ENCODE measurements around the gene ZNF878.

Gene ZNF878

DNA sequence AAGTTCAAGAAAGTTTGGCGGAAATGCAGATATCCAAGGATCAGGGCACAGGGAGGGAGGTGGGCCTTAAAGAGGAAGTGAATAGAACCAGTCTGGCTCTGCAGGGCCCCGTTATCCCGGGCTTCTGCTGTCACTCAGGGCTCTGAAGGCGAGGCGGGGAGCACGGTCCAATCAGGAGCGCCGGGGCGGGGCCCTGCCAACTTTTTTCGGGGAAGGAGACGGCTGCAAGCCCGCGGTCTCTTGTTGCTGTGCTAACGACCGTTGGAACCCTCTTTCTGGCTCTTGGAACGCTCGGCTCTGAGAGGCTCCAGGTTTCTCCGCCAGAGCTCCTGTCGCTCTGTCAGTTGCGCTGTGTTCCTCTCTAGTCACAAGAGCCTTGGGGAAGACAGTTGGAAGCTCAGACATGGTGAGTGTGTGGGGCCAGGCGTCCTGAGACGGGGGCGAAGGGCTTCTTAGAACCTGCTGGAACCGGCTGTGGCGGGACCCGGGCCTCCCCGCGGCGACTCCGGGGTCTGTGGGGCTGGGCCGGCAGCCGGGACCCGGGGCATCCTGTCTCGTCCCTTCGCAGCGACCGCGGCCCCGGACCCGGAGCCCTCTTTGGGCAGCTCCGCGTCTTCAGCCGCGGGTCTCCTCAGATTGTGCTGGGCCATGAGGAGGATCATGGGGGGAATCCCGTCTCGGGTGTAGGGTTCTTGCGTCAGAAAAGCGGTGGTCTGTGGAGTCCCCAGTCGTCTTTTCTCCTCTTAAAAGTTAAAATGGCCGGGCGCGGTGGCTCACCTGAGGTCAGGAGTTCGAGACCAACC lies 39.5 kb upstream of the ZNF878 start:
- no peak for ATAC-seq
- TF ChIP-seq ZNF565 (CRISPR knock-in tag; conservative IDR thresholded peaks at IDR 0.05; ENCODE audit: low read depth) (no peak), ZFP30 (CRISPR knock-in tag; IDR thresholded peaks at IDR 0.05) (no peak), GLIS3 (CRISPR knock-in tag; IDR thresholded peaks at IDR 0.05) (no peak), ZNF8 (CRISPR knock-in tag; IDR thresholded peaks at IDR 0.05) (no peak), ZC3H10 (CRISPR knock-in tag; IDR thresholded peaks at IDR 0.05) (no peak), ARNTL (CRISPR knock-in tag; IDR thresholded peaks at IDR 0.05; ENCODE audit: borderline replicate concordance, low read depth) (no peak), TCF4 (CRISPR knock-in tag; IDR thresholded peaks at IDR 0.05; ENCODE audit: borderline replicate concordance) (no peak), ZFP3 (CRISPR knock-in tag; IDR thresholded peaks at IDR 0.05) (no peak), RARB (CRISPR knock-in tag; IDR thresholded peaks at IDR 0.05) (no peak), OSR1 (CRISPR knock-in tag; IDR thresholded peaks at IDR 0.05) (no peak), ISL1 (CRISPR knock-in tag; IDR thresholded peaks at IDR 0.05) (no peak), SNAI2 (CRISPR knock-in tag; IDR thresholded peaks at IDR 0.05) (no peak)
- TF ChIP-seq, protein P1, sequence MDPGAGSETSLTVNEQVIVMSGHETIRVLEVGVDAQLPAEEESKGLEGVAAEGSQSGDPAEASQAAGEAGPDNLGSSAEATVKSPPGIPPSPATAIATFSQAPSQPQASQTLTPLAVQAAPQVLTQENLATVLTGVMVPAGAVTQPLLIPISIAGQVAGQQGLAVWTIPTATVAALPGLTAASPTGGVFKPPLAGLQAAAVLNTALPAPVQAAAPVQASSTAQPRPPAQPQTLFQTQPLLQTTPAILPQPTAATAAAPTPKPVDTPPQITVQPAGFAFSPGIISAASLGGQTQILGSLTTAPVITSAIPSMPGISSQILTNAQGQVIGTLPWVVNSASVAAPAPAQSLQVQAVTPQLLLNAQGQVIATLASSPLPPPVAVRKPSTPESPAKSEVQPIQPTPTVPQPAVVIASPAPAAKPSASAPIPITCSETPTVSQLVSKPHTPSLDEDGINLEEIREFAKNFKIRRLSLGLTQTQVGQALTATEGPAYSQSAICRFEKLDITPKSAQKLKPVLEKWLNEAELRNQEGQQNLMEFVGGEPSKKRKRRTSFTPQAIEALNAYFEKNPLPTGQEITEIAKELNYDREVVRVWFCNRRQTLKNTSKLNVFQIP (CRISPR knock-in tag; IDR thresholded peaks at IDR 0.05; ENCODE audit: borderline replicate concordance, low read depth): no peak
- TF ChIP-seq, protein P2, sequence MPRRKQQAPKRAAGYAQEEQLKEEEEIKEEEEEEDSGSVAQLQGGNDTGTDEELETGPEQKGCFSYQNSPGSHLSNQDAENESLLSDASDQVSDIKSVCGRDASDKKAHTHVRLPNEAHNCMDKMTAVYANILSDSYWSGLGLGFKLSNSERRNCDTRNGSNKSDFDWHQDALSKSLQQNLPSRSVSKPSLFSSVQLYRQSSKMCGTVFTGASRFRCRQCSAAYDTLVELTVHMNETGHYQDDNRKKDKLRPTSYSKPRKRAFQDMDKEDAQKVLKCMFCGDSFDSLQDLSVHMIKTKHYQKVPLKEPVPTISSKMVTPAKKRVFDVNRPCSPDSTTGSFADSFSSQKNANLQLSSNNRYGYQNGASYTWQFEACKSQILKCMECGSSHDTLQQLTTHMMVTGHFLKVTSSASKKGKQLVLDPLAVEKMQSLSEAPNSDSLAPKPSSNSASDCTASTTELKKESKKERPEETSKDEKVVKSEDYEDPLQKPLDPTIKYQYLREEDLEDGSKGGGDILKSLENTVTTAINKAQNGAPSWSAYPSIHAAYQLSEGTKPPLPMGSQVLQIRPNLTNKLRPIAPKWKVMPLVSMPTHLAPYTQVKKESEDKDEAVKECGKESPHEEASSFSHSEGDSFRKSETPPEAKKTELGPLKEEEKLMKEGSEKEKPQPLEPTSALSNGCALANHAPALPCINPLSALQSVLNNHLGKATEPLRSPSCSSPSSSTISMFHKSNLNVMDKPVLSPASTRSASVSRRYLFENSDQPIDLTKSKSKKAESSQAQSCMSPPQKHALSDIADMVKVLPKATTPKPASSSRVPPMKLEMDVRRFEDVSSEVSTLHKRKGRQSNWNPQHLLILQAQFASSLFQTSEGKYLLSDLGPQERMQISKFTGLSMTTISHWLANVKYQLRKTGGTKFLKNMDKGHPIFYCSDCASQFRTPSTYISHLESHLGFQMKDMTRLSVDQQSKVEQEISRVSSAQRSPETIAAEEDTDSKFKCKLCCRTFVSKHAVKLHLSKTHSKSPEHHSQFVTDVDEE (CRISPR knock-in tag; IDR thresholded peaks at IDR 0.05): no peak
- TF ChIP-seq, protein P3, sequence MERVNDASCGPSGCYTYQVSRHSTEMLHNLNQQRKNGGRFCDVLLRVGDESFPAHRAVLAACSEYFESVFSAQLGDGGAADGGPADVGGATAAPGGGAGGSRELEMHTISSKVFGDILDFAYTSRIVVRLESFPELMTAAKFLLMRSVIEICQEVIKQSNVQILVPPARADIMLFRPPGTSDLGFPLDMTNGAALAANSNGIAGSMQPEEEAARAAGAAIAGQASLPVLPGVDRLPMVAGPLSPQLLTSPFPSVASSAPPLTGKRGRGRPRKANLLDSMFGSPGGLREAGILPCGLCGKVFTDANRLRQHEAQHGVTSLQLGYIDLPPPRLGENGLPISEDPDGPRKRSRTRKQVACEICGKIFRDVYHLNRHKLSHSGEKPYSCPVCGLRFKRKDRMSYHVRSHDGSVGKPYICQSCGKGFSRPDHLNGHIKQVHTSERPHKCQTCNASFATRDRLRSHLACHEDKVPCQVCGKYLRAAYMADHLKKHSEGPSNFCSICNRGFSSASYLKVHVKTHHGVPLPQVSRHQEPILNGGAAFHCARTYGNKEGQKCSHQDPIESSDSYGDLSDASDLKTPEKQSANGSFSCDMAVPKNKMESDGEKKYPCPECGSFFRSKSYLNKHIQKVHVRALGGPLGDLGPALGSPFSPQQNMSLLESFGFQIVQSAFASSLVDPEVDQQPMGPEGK (CRISPR knock-in tag; IDR thresholded peaks at IDR 0.05; ENCODE audit: borderline replicate concordance): no peak
- TF ChIP-seq, protein P4, sequence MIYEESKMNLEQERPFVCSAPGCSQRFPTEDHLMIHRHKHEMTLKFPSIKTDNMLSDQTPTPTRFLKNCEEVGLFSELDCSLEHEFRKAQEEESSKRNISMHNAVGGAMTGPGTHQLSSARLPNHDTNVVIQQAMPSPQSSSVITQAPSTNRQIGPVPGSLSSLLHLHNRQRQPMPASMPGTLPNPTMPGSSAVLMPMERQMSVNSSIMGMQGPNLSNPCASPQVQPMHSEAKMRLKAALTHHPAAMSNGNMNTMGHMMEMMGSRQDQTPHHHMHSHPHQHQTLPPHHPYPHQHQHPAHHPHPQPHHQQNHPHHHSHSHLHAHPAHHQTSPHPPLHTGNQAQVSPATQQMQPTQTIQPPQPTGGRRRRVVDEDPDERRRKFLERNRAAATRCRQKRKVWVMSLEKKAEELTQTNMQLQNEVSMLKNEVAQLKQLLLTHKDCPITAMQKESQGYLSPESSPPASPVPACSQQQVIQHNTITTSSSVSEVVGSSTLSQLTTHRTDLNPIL (CRISPR knock-in tag; IDR thresholded peaks at IDR 0.05; ENCODE audit: low read depth): no peak
- TF ChIP-seq, protein P5, sequence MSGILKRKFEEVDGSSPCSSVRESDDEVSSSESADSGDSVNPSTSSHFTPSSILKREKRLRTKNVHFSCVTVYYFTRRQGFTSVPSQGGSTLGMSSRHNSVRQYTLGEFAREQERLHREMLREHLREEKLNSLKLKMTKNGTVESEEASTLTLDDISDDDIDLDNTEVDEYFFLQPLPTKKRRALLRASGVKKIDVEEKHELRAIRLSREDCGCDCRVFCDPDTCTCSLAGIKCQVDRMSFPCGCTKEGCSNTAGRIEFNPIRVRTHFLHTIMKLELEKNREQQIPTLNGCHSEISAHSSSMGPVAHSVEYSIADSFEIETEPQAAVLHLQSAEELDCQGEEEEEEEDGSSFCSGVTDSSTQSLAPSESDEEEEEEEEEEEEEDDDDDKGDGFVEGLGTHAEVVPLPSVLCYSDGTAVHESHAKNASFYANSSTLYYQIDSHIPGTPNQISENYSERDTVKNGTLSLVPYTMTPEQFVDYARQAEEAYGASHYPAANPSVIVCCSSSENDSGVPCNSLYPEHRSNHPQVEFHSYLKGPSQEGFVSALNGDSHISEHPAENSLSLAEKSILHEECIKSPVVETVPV (CRISPR knock-in tag; IDR thresholded peaks at IDR 0.05): no peak

DNA sequence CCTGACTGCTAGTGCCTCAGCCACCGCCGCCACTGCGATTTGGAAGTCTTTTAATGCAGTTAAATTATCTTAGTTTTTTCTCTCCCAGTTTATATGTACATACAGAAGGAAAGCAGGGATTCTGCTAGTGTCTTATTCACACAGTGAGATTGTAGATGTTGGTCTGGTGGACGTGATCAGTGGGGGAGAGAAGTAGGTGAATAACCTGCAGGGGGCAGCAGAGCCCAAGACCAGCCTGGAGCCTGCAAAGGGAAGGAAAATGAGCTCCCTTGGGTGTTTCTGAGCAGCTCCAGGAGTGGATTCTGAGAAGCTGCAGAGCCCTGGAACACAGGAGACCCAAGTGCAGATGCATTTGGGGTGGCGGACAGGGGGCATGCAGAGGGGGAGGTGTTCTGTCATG lies 38.0 kb upstream of the ZNF878 start:
- no peak for ATAC-seq
- no peak for TF ChIP-seq BACH2 (CRISPR knock-in tag; IDR thresholded peaks at IDR 0.05; ENCODE audit: borderline replicate concordance)
- TF ChIP-seq TCF4 (CRISPR knock-in tag; IDR thresholded peaks at IDR 0.05; ENCODE audit: borderline replicate concordance): no peak
- TF ChIP-seq ZNF70 (CRISPR knock-in tag; IDR thresholded peaks at IDR 0.05): no peak

DNA sequence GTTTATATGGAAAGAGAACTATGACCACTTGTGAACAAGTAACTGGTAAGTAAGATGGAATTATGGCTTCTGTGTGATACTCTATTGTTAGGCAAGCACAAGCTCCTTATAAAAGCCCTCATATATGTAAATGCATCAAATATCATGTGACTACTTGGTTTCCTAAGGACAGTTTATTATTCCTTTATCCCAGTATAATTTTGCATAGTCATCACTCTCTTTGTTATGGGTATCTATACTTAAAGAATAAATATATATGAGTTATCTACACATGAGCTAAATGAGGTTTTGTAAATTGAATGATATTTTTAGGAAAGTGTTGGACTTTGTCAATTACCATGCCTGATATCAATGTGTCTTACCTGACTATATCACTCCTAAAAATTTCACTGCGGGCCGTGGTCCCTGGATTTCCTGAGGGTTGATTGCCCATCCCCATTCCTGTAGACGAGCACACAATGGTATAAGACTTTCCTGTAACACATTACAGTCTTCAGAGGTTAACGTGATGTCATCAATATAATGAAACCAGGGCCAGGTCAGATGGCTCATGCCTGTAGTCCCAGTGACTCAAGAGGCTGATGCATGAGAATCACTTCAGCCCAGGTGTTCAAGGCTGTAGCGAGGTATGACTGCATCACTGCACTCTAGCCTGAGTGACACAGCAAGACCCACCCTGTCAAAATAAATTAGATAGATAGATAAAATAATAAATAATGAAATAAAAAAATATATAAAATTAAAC lies 32.5 kb upstream of the ZNF878 start:
- no peak for ATAC-seq
- no peak for TF ChIP-seq TCF4 (CRISPR knock-in tag; IDR thresholded peaks at IDR 0.05; ENCODE audit: borderline replicate concordance)
- no peak for TF ChIP-seq ZNF8 (CRISPR knock-in tag; IDR thresholded peaks at IDR 0.05)
- TF ChIP-seq, protein P2 (CRISPR knock-in tag; IDR thresholded peaks at IDR 0.05): no peak
- TF ChIP-seq, protein P5 (CRISPR knock-in tag; IDR thresholded peaks at IDR 0.05): no peak
- TF ChIP-seq PPARA (CRISPR knock-in tag; IDR thresholded peaks at IDR 0.05; ENCODE audit: borderline replicate concordance): no peak
- no peak for TF ChIP-seq TOX (CRISPR knock-in tag; IDR thresholded peaks at IDR 0.05; ENCODE audit: borderline replicate concordance)
- no peak for TF ChIP-seq GLIS3 (CRISPR knock-in tag; IDR thresholded peaks at IDR 0.05)
- TF ChIP-seq ISL1 (CRISPR knock-in tag; IDR thresholded peaks at IDR 0.05): no peak
- TF ChIP-seq ESRRG (CRISPR knock-in tag; IDR thresholded peaks at IDR 0.05): no peak
- TF ChIP-seq OSR1 (CRISPR knock-in tag; IDR thresholded peaks at IDR 0.05): no peak
- no peak for TF ChIP-seq ZFP3 (CRISPR knock-in tag; IDR thresholded peaks at IDR 0.05)
- no peak for TF ChIP-seq SNAI2 (CRISPR knock-in tag; IDR thresholded peaks at IDR 0.05)
- no peak for TF ChIP-seq RARB (CRISPR knock-in tag; IDR thresholded peaks at IDR 0.05)

Measured in SK-N-SH treated with all-trans-retinoic acid at 6 μM for 48 hours (cell line).